Measurements from ENCODE around the gene CELF4.

CELF4 gene

GRCh38 chr18:37244618-37245017 is 321.0 kb downstream of the CELF4 start:
- no peak for DNase-seq

- no peak for DNase-seq
Measured at GRCh38 chr18:37243741-37244140, 321.9 kb downstream of the CELF4 start.

- DNase-seq, result no peak
Measured at GRCh38 chr18:37242826-37243560, 322.6 kb downstream of the CELF4 start.

GRCh38 chr18:37242091-37242490 is 323.5 kb downstream of the CELF4 start:
- no peak for DNase-seq

- peak in 5 of 56 donors; percentile 10 to 51 (median 30) for DNase-seq
Measured at GRCh38 chr18:37238282-37239108, 327.1 kb downstream of the CELF4 start.

GRCh38 chr18:37235583-37235982 is 330.0 kb downstream of the CELF4 start:
- no peak for DNase-seq

- DNase-seq, result no peak
Measured at GRCh38 chr18:37231251-37231650, 334.3 kb downstream of the CELF4 start.

GRCh38 chr18:37230768-37231167 is 334.8 kb downstream of the CELF4 start:
- no peak for DNase-seq

- DNase-seq, result no peak
Measured at GRCh38 chr18:37225279-37225678, 340.3 kb downstream of the CELF4 start.

- no peak for DNase-seq
Measured at GRCh38 chr18:37222999-37223378, 342.6 kb downstream of the CELF4 start.

GRCh38 chr18:37222354-37222998 is 343.1 kb downstream of the CELF4 start:
- DNase-seq, result no peak

GRCh38 chr18:37219257-37219656 is 346.3 kb downstream of the CELF4 start:
- DNase-seq, result no peak

GRCh38 chr18:37218022-37218590 is 347.5 kb downstream of the CELF4 start:
- DNase-seq, result no peak

- DNase-seq, result no peak
Measured at GRCh38 chr18:37210781-37211180, 354.8 kb downstream of the CELF4 start.

- DNase-seq, result no peak
Measured at GRCh38 chr18:37207343-37207742, 358.3 kb downstream of the CELF4 start.

GRCh38 chr18:37199741-37200140 is 365.9 kb downstream of the CELF4 start:
- DNase-seq, result no peak

Data from amygdala (tissue), 56 donors.